Right ventricle myocardium superior (tissue), 1 donor: ENCODE results near the gene SF3B1. TPM values are rescaled to one million over a fixed set of nuclear protein-coding genes. Genes with fewer than 3 reads are reported as not detected.
A peak's percentile ranks its signal among the peaks of the same experiment; 100 is the strongest.
"Not testable (repeated sequence)": the region's sequence is repeated elsewhere in the genome, so short reads cannot be mapped to it uniquely, and the experiment has no call there.

ENCODE experiments used
- ATAC-seq: fragments of 200-7000 bp; cut with Tn5 transposase; one replicate; pipeline ENCODE4 v1.9.1; 2020; ENCODE audit warnings: mild to moderate bottlenecking; ENCODE audit not compliant: poor library complexity
- DNase-seq: peaks from one replicate; pipeline ENCODE4 v3.0.0-alpha.2; 2020
- intact Hi-C: fragments of 100-400 bp; cut with DNase I; formaldehyde crosslinking; loops from one replicate; pipeline ENCODE4 v1.11.2; 2022
- total RNA-seq: library from RNA; stranded (reverse); fragmentation: NEBNext Ultra II Directional; extraction: Animal tissue kit (Norgen Biotek cat#: 25700); gene quantifications from one replicate; pipeline ENCODE4 v1.2.1, GENCODE V29; 2021
- donor health status: DM: no; HTN: yes; CAD: no; lungs with severe emphysema.

Gene SF3B1
- total RNA-seq, 1 donor from 2014 or later, result 117 TPM

DNA sequence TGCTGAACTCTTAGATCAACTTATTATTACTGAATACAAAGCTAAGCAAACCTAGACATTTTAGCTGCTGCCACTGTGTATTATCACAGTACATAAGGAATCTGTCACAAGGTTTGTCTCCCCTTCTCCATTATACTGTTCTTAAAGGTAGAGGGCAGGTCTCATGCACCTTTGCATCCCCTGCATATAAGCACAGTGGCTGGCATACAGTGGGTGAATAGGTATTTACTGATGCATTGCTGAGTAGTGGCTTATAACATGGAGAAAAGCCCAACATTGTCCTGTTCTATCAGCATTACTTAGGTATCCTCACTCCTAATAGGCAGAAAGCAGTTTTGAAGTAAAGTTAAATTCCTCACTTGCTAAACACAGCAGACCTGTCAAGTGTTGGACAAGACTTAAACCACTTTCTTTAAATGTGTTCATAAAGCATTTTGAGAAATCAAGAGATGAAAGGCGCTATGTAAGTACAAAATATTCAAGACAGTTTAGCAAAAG lies 43.6 kb downstream of the SF3B1 start:
- ATAC-seq (no peak), DNase-seq (no peak)
- intact Hi-C loops, result no loop called here

DNA sequence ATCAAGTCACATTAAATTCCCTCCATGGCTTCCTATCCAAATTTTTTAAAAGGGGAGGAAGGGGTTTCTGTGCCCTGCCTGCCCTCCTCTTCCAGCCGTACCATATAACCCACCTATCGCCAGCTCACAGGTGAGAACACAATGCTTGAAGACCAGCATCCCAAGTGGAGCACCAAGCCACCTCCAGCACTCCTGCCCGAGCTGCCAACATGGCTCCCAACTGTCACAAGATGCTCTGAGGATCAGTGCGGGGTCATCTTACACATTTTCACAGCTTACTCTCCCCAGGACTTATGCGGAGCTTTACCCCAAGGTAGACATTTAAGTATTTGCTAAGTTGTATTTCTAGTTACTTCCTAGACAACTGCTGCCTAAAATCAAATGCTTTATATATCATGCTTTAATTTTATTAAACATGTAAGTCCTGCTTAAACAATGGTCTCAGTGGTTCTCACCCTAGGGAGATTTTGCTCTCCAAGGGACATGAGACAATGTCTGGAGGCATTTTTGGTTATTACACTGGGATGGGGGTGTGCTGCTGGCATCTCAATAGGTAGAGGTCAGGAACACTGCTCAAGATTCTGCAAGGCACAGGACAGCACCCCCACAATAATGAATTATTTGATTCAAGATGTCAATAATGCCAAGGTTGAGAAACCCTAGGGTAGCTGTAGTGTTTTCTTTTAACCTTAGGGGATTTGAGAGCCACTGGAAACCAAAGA lies 45.8 kb downstream of the SF3B1 start:
- intact Hi-C loops, result no loop called here
- DNase-seq (no peak), ATAC-seq (no peak)

DNA sequence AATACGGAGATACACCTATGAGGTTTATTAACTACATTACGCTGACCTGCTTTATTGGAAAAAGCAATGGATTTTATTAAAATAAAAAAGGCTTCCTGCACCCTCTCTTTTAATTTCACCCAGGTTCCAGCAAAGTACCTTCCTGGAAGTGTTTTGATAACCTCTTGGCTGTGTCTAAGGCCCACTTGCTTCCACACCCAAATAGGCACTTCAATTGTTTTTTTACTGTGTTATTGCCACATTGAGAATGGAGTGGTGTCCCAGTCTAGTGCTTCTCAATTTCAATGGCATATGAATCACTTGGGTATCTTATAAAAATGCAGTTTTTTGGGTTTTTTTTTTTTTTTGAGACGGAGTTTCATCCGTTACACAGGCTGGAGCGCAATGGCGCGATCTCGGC lies 47.6 kb downstream of the SF3B1 start:
- ATAC-seq, result no peak
- no peak for DNase-seq
- intact Hi-C loops, result no loop called here

DNA sequence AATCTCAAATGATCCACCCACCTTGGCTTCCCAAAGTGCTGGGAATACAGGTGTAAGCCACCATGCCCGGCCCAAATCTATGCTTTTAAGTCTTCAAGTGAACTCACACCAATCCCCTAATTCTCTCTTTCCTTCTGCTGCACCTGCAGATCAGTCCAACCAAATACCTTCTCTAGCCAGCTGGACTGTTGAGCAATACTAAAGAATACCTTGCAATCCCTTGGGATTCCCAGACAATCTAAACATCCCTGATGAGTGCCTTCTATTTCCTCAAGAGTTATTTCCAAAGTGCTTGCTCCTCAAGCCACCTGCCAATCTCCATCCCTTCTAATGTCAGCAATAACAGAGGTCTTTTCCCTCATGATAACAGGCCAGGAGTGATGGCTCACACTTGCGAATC lies 48.6 kb downstream of the SF3B1 start:
- ATAC-seq (no peak), DNase-seq (no peak)
- intact Hi-C loops, result no loop called here

DNA sequence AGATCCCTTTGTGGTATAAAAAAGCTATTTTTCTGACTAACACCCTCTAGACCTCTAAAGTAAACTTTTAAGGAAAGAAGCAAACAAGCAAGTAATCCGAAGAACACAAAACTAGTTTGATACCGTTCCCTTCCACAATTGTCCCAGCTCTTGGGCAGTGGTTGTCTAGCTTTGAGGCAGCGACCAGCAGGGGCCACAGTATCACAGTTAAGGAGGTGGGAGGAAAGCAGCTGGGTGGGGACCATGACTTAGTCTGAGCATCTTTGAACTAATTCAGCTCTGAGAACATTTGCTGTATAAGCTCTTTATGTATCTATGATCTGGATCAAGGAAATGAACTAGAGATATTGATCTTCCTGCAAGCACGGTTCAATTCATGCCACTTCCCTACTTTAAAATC lies 51.0 kb downstream of the SF3B1 start:
- intact Hi-C loops, result no loop called here
- ATAC-seq (no peak), DNase-seq (no peak)

DNA sequence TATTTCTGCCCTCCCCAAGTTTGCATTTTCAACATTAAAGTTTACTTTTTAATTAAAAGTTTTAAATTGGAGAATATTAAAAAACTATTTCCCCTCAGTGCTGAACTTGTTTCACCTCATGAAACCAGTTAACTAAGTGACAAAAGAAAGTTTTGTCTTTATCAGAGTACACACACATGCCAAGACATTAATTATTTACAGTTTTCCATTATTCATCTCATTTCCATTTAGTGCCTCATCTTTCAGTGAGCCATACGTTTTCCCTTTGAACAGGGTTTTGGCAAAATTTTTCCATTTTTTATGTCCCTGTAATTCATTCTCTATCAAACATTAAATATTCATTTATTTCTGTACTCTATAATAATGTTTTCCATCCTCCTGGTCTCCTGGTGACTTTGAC lies 53.2 kb downstream of the SF3B1 start:
- DNase-seq (no peak), ATAC-seq (no peak)
- intact Hi-C loops, result no loop called here

DNA sequence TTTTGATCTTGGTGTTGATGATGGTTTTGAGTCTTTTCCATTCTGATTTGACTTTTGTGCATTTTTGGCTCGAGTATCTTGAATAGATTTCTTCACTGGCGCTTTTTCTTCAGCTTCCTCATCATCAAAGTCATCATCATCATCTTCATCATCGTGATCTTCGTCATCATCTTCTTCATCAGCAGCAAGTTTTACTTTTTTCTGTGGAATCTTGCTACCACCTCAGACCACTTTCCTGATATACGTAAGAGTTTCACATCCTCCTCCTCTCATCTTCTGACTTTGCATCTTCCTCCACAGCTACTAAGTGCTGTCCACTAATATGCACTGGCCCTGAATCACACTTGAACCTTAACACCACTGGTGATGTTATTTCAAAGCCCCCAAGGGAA lies 54.9 kb downstream of the SF3B1 start:
- intact Hi-C loops, result loop anchor here (5.0 kb wide), 1 partner anchor 188 kb away; no protein-coding TSS in a partner anchor
- not testable (repeated sequence) for ATAC-seq, DNase-seq

DNA sequence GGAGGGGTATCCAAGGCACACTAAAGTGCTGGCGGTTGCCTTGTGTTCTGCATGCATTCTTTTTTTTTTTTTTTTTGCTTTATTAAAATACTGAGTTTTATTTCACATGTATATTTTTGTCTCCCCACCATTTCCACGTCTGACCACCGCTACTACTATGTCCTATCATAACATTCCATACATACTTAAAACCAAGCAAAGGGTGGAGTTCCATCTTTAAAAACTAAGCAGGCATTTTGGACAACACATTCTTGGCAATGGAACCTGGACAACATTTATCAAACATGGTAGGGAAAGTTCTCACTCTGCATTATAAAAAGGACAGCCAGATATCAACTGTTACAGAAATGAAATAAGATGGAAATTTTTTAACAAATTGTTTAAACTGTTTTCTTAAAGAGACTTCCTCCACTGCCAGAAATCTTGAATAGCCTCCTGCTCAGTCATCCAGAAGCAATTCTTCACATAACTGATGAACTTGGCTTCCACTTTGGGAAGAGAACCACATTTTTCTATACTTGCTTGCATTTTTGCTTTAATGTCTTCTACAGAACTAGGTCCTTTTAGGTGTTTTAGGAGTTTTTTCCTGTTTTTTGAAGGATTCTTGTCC lies 55.4 kb downstream of the SF3B1 start:
- not testable (repeated sequence) for DNase-seq, ATAC-seq
- intact Hi-C loops, result loop anchor here (5.0 kb wide), 1 partner anchor 187 kb away; no protein-coding TSS in a partner anchor

DNA sequence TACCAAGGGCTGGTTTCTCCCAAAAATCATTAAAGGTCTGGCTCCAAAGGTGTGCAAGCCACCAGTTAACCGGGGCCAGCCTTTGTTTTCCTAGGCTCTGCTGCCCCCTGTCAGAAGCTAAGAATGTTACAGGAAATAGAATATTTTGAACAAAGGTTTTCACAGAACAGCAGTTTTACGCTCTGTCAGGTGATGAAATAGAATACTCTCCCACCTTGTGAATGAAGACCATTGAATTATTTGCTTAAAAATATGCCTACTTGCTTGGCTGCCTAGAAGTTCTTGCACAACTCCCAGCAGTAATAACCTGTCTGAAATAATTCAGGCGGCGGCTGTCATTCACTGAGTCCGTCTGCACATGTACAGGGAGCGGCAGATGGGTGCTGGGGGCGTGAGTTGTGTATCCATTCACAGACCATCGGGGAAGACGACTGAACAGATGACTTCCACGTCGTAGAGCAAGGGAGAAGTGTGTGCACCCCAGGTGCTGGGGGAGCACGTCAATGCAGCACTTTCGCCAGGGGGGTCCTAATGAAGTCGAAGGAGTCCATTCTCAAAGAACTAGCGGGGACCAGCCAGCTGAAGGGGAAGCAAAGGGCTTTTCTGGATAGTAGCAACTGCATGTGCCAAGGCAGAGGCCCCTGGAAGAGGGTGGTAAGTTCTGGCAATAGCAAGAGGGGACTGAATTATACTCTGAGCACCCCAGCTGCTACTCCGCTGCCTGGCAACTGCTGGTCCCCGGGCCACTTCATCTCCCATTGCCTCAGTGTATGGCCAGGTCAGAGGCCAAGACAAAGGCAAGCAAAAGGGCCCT lies 56.1 kb downstream of the SF3B1 start:
- intact Hi-C loops, result loop anchor here (5.0 kb wide), 1 partner anchor 186 kb away; no protein-coding TSS in a partner anchor
- DNase-seq (no peak), ATAC-seq (peak; percentile 88)

DNA sequence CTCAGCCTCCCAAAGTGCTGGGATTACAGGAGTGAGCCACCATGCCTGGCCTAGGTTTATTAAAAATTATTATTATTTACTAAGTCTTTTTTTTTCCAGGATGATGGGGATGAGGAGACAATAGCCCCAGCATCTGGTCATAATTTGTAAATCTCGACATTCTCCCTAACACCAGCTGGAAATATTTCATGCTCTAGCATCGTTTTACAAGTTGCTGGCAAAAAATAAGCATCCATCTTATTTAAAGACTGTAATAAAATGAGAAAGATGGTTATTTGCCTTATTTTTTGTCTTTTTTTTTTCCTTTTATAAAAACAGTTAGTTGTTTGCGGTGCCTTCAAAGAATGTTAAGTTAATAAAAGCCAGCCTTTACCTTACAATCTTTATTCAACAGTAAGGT lies 56.7 kb downstream of the SF3B1 start:
- intact Hi-C loops, result loop anchor here (5.0 kb wide), 1 partner anchor 186 kb away; no protein-coding TSS in a partner anchor
- DNase-seq (no peak), ATAC-seq (no peak)

DNA sequence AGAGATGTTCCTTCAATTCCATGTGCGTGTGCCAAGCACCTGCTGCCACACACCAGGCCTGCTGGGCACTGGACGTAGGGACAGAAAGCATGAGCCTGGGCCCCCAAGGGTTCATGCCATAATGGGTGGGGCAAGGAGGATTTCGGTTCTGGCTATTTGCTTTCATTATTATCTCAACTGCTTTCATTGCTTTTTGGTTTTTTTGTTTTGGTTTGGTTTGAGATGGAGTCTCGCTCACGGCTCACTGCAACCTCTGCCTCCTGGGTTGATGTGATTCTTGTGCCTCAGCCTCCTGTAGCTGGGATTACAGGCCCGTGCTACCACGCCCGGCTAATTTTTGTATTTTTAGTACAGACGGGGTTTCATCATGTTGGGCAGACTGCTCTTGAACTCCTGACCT lies 57.2 kb downstream of the SF3B1 start:
- intact Hi-C loops, result loop anchor here (2.0 to 5.0 kb wide), 2 partner anchors 185 to 263 kb away; no protein-coding TSS in a partner anchor
- DNase-seq, result no peak
- no peak for ATAC-seq

DNA sequence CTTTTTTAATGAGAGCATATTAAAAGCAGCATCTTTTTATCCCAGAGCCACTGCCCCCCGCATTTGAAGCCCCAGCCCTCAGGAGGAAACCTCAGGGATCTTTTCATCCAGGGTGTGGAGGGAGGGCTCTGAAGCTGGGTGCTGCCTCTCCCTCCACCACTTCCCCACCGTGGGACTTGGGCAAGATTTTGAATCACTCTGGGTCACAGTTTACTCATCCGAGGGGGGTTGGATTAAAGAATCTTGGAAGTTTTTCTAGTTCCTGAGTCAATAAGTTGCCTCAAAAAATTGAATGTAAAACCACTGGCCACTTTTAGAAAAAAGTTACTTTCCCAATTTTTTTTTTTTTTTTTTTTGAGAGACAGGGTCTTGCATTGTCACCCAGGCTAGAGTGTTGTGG lies 62.2 kb downstream of the SF3B1 start:
- DNase-seq (no peak), ATAC-seq (no peak)
- intact Hi-C loops, result no loop called here

DNA sequence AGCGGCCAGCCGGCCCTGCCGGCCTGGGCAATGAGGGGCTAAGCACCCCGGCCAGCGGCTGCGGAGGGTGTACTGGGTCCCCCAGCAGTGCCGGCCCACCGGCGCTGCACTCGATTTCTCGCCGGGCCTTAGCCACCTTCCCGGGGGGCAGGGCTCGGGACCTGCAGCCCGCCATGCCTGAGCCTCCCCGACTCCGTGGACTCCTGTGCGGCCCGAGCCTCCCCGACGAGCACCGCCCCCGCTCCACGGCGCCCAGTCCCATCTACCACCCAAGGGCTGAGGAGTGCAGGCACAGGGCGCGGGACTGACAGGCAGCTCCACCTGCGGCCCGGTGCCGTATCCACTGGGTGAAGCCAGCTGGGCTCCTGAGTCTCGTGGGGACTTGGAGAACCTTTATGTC lies 64.2 kb downstream of the SF3B1 start:
- DNase-seq, intact Hi-C loops, ATAC-seq: not testable (repeated sequence)

DNA sequence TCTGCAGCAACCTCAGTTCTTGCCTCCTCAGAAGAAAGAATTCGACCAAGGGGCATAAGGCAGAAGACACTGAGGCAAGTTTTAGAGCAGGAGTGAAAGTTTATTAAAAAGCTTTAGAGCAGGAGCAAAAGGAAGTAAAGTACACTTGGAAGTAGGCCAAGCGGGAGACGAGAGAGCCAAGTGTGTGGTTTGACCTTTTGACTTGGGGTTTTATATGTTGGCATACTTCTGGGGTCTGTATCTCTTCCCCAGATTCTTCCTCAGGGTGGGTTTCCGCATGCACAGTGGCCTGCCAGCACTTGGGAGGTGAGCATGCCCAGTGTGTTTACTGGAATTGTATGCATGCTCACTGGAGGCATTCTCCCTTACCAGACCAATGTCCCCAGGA lies 64.9 kb downstream of the SF3B1 start:
- intact Hi-C loops, result no loop called here
- ATAC-seq (no peak), DNase-seq (no peak)

DNA sequence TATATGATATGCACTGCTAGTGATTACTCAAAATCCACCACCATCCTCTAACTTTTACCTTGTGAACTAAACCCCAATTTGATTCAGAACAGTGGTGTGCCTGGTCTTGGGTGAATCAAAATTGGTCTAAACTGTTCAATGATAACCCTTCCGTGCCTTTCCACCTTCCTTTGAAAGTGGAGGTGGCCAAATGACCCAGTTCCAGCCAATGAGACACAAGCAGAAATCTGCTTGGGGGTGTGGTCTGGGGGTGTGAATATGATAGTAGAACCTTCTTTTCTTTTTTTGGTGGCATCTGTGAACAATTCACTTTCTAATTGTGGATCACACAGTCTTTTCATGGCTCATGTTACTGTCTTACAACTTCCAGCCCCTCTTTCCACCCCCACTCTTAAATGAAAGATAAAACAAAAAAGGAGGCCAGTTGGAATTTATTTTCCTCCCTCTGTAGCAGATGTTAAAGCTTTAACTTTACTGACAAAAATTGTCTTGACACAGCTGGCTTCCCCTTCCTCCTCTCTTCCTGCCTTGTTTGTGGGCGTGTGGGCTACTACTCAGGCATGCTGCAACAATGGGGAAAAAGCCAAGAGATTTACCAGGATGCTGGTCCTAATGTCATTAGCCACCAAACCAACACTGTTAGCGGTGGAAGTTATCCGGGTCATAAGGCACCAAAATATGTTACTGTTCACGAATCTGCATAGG lies 65.4 kb downstream of the SF3B1 start:
- no peak for DNase-seq
- intact Hi-C loops, result no loop called here
- ATAC-seq, result no peak

DNA sequence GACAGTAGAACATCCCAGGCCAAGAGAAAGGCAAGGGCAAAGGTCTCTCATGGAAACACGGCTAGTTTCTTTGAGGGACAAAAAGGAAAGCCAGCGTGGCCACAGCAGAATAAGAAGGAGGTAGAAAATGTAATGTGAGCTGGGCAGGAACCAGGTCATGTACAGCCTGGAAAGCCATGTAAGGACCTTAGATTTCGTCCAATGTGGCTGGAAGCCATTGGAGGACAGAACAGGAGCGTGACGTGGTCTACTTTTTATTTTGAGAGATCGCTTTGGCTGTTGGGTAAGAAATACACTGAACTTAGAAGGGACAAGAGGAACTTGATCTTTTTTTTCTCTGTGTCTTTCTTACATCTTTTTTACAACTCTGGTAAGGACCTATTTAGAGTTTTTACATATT lies 66.4 kb downstream of the SF3B1 start:
- no peak for DNase-seq
- no peak for ATAC-seq
- intact Hi-C loops, result no loop called here

DNA sequence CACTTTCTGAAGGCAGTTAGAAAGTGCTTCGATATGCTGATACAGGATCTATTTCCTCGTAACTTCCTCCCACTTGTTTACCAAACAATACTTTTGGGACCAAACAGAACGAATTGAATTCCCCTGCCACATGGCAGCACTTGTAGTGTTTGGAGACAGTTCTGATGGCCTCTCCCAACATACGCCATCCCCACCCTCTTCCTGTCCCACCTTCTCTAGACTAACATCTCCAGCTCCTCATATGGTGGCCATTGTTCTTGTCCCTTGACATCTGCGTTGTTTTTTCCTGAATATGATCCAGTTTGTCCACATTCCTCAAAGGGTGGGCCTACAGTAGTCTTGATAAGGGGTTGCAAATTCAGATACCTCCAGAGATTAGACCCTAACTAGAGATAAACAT lies 70.8 kb downstream of the SF3B1 start:
- no peak for ATAC-seq
- no peak for DNase-seq
- intact Hi-C loops, result no loop called here

DNA sequence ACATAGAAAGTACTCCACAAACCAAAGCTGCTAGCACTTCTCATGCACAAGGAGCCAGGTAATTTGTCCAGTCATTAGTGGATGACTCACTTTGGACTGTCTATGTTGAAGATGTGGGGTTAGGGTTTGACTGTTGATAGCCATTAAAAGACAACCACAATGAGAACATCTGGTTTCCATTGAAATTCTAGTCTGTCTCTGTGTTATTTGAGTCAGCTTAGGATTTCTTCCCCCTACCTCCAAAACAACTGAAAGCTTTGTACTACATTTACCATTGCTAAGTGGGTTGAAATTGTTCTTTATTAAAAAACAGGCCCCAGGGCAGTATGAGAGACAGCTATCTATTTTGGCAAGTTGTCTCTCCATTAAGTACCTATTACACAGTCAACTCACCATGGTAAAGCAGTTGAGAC lies 74.1 kb downstream of the SF3B1 start:
- DNase-seq (no peak), ATAC-seq (no peak)
- intact Hi-C loops, result no loop called here

DNA sequence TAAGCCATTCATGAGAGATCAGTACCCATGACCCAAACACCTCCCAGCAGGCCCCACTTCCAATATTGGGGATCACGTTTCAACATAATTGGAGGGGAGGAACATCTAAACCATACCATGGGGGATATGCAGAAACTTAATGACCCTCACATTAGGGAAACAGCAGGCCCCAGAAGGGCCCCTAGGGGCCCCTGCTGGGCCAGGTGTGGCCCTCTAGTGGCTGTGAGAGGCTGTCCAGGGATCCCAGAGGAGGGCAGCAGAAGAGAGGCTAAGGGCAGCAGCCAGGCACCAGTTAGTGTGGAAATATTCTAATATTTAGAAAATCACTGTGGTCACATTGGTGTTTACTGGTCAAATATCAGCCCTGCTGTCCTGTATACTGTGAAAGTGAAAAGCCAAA lies 75.0 kb downstream of the SF3B1 start:
- DNase-seq (no peak), ATAC-seq (no peak)
- intact Hi-C loops, result no loop called here
